Measurements from ENCODE around the gene KIR3DL1. TPM values are rescaled to one million over a fixed set of nuclear protein-coding genes. Genes with fewer than 3 reads are reported as not detected.

KIR3DL1 gene
- polyA plus RNA-seq, 3 donors = not detected

- no peak for DNase-seq (ENCODE audit: extremely low read depth in 1 of 11, low read depth in 9 of 11, low spot score in 4 of 11)
Measured at GRCh38 chr19:54873990-54874389, 57.7 kb downstream of the KIR3DL1 start, which contains the start of gene FCAR. TSS of gene FCAR (plus strand) at chr19:54874235. CDS start at chr19:54874290, 55 bp downstream.

GRCh38 chr19:54875506-54875905, 59.2 kb downstream of the KIR3DL1 start:
- DNase-seq (ENCODE audit: extremely low read depth in 1 of 11, low read depth in 9 of 11, low spot score in 4 of 11) = no peak

- DNase-seq (ENCODE audit: extremely low read depth in 1 of 11, low read depth in 9 of 11, low spot score in 4 of 11) = no peak
Measured at GRCh38 chr19:54877471-54877870, 61.2 kb downstream of the KIR3DL1 start.

Other genes starting within 250 kb of the KIR3DL1 start
- gene LILRA2, start 242.7 kb upstream of the KIR3DL1 start, polyA plus RNA-seq (ENCODE audit: insufficient read length in 3 of 3) = 1 to 10 TPM; 1.1 to 1.4 (median 1.2) TPM
- under 1 TPM; 0.26 to 0.43 (median 0.42) TPM for gene LILRA1, start 222.8 kb upstream of the KIR3DL1 start, polyA plus RNA-seq (ENCODE audit: insufficient read length in 3 of 3)
- gene LILRB1, start 186.0 kb upstream of the KIR3DL1 start, polyA plus RNA-seq (ENCODE audit: insufficient read length in 3 of 3) = 1 to 10 TPM in 2 of 3 donors, under 1 TPM in 1; 0.73 to 1.6 (median 1.0) TPM
- 1 to 10 TPM in 1 of 3 donors, under 1 TPM in 2; 0.61 to 1.7 (median 0.95) TPM for gene LILRB4, start 153.5 kb upstream of the KIR3DL1 start, polyA plus RNA-seq (ENCODE audit: insufficient read length in 3 of 3)
- not detected for gene KIR3DL3, start 92.0 kb upstream of the KIR3DL1 start, polyA plus RNA-seq (ENCODE audit: insufficient read length in 3 of 3)
- gene KIR2DL3, start 78.0 kb upstream of the KIR3DL1 start, polyA plus RNA-seq (ENCODE audit: insufficient read length in 3 of 3) = not detected
- under 1 TPM in 1 of 3 donors, not detected in 2; 0.12 TPM for gene KIR2DL1, start 46.7 kb upstream of the KIR3DL1 start, polyA plus RNA-seq (ENCODE audit: insufficient read length in 3 of 3)
- not detected for gene KIR2DL4, start 12.9 kb upstream of the KIR3DL1 start, polyA plus RNA-seq (ENCODE audit: insufficient read length in 3 of 3)
- not detected for gene KIR2DS4, start 16.2 kb downstream of the KIR3DL1 start, polyA plus RNA-seq (ENCODE audit: insufficient read length in 3 of 3)
- not detected for gene KIR3DL2, start 34.0 kb downstream of the KIR3DL1 start, polyA plus RNA-seq (ENCODE audit: insufficient read length in 3 of 3)
- under 1 TPM; 0.14 to 0.68 (median 0.25) TPM for gene FCAR, start 57.8 kb downstream of the KIR3DL1 start, polyA plus RNA-seq (ENCODE audit: insufficient read length in 3 of 3)
- under 1 TPM in 2 of 3 donors, not detected in 1; 0.09 to 0.14 TPM for gene NCR1, start 89.7 kb downstream of the KIR3DL1 start, polyA plus RNA-seq (ENCODE audit: insufficient read length in 3 of 3)
- gene NLRP7, start 131.1 kb downstream of the KIR3DL1 start, polyA plus RNA-seq (ENCODE audit: insufficient read length in 3 of 3) = not detected
- gene NLRP2, start 149.9 kb downstream of the KIR3DL1 start, polyA plus RNA-seq (ENCODE audit: insufficient read length in 3 of 3) = 10 to 100 TPM in 2 of 3 donors, 1 to 10 TPM in 1; 6.4 to 22.0 (median 17.9) TPM
- under 1 TPM; 0.37 to 0.68 (median 0.39) TPM for gene GP6, start 221.8 kb downstream of the KIR3DL1 start, polyA plus RNA-seq (ENCODE audit: insufficient read length in 3 of 3)
- gene RDH13, start 246.7 kb downstream of the KIR3DL1 start, polyA plus RNA-seq (ENCODE audit: insufficient read length in 3 of 3) = 10 to 100 TPM; 13.6 to 27.1 (median 15.9) TPM

Measured in renal cortex interstitium (tissue), 11 donors.